ENCODE results near the gene TTC21B.

TTC21B gene

GRCh38 chr2:165835363-165835762 is 118.2 kb downstream of the TTC21B start:
- no peak for DNase-seq (ENCODE audit: low spot score)

GRCh38 chr2:165833156-165833555 is 120.4 kb downstream of the TTC21B start:
- no peak for DNase-seq (ENCODE audit: low spot score)

- DNase-seq (ENCODE audit: low spot score): no peak
Measured at GRCh38 chr2:165827921-165828276, 125.7 kb downstream of the TTC21B start.

- no peak for DNase-seq (ENCODE audit: low spot score)
Measured at GRCh38 chr2:165827016-165827920, 126.3 kb downstream of the TTC21B start.

DNA sequence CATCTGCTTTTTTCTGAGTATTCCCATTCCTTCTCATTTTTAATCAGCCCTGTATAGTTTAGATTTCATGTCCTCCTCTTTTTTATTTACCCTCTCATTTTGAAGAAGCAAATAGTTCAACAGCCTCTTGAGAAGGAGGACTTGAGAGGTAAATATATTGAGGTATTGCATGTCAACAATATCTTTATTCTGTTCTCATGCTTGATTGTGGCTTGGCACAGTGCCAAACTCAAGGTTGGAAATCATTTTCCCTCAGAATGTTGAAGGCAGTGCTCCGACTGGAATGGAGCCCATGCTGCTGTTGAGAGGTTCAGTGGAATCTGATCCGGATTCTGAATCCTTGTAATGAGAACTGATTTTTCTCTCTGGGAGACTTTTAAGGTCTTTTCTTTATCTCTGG is 128.5 kb downstream of the TTC21B start:
- DNase-seq (ENCODE audit: low spot score): no peak
